Ovary (tissue), 3 donors: ENCODE results near the gene CCP110.

Experiments
- POLR2A ChIP-seq: fragments of 450-650 bp; IDR thresholded peaks from one replicate; pipeline ENCODE4 v1.6.1; 2017; ENCODE audit warnings: antibody characterized with exemption, mild to moderate bottlenecking, moderate library complexity
- TF ChIP-seq, protein P1 (sequence below), 3 donors: fragments of 450-650 bp in 2 of 3; fragments of 200-600 bp in 1 of 3; IDR thresholded peaks; one replicate each; pipeline versions ENCODE4 v1.5.1 to v1.8.0; 2016 to 2022; ENCODE audit warnings: antibody characterized with exemption in 3 of 3, mild to moderate bottlenecking in 1 of 3
- donor health status: DM: no; HTN: no; CAD: no.

DNA sequence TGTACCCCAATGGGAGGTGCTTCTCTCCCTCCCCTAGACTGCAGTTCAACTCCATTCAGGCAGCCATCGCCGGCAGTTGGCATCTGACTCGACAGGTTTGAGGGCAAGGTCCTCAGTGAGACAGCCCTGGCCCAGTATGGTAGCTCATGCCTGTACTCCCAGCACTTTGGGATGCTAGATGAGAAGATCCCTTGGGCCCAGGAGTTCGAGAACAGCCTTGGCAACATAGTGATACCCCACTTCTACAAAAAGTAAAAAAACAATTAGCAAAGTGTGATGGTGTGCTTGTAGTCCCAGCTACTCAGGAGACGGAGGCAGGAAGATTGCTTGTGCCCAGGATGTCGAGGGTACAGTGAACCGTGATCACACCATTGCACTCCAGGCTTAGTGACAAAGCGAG lies 43.8 kb downstream of the CCP110 start:
- TF ChIP-seq, protein P1, sequence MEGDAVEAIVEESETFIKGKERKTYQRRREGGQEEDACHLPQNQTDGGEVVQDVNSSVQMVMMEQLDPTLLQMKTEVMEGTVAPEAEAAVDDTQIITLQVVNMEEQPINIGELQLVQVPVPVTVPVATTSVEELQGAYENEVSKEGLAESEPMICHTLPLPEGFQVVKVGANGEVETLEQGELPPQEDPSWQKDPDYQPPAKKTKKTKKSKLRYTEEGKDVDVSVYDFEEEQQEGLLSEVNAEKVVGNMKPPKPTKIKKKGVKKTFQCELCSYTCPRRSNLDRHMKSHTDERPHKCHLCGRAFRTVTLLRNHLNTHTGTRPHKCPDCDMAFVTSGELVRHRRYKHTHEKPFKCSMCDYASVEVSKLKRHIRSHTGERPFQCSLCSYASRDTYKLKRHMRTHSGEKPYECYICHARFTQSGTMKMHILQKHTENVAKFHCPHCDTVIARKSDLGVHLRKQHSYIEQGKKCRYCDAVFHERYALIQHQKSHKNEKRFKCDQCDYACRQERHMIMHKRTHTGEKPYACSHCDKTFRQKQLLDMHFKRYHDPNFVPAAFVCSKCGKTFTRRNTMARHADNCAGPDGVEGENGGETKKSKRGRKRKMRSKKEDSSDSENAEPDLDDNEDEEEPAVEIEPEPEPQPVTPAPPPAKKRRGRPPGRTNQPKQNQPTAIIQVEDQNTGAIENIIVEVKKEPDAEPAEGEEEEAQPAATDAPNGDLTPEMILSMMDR (IDR thresholded peaks at IDR 0.05), result no peak
- TF ChIP-seq POLR2A, result no peak
